Effector CD8-positive, alpha-beta T cell (primary cell): ENCODE data around the gene ALDH4A1.
"Not testable (repeated sequence)": the region's sequence is repeated elsewhere in the genome, so short reads cannot be mapped to it uniquely, and the experiment has no call there.

ENCODE experiments used
- DNase-seq: peaks from one replicate; lab custom pipeline; 2025; lab: John Stamatoyannopoulos, UW

Gene ALDH4A1

DNA sequence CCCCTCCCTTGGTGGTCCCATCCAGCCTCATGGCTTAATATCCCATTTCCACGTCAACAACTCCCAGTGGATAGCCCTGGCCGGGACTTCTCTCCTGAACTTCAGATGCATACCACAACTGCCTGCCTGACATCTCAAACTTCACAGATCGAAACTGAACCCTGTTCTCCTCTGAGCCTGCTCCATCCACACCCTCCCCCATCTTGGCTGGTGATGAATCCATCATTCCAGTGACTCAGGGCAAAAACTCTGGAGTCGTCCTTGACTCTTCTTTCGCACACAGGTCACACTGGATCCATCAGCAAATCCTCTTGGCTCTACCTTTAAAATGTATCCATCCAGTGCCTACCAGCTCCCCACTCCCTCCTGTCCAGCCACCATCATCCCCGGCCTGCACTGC is 46.8 kb downstream of the ALDH4A1 start:
- no peak for DNase-seq

DNA sequence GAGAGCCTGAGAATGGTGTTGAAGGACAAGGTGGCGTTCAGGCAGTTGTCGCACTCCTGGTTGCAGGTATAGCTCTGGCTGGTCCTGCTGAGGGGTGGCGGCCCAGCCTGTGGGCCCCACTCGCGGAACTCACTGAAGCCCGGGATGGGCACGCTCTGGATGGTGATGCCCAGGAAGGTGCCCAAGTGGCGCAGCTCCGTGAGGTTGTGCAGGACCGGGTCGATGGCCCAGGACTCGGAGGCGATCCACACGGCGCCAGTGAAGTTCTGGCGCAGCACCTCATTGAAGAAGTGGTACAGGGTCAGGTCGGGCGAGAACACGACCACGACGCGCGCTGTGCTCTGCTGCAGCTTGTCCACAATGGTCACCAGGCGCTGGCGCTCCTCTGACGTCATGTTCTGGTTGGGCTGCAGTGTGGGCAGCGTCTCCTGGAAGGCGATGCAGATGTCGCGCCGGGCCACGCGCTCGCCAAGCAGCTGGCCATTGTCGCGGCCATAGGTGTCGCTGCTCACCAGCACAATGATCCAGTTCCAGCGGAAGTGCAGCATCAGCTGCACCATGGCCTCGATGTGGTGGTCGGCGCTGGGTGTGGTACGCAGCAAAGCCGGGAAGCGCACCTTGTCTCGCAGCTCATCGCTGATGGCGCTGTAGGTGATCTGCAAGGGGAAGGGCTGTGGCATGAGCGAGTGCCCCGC is 47.9 kb downstream of the ALDH4A1 start:
- DNase-seq = no peak

- DNase-seq = no peak
These were observed 49.9 kb downstream of the ALDH4A1 start for GRCh38 chr1:18852501-18852900.

DNA sequence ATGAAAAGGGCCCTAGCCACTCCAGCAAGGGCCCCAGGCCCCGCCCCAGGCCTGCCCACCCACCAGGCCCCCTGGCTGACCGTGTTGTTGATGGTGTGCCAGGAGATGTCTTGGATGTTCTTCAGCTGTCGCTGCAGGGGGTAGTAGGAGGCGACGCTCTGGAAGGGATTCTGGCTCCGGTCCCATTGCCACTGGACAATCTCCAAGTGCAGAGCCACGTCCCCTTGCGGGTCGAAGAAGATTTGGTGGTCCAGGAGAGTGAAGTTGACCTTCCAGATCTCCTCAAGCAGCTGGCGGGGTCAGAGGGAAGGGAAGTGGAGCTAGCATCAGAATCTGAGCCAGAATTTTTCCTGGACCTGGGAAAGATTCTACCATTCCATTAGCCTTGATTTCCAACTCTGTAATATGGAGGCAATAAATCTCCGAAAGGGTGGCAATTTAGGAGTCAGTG is 53.1 kb downstream of the ALDH4A1 start:
- DNase-seq = no peak

DNA sequence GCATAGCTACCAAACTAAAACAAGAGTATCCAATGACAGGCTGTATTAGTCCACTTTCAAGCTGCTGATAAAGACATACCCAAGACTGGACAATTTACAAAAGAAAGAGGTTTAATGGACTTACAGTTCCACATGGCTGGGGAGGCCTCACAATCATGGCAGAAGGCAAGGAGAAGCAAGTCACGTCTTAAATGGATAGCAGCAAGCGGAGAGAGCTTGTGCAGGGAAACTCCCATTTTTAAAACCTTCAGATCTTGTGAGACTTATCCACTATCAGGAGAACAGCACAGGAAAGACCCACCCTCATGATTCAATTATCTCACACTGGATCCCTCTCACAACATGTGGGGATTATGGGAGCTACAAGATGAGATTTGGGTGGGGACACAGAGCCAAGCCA is 54.6 kb downstream of the ALDH4A1 start:
- not testable (repeated sequence) for DNase-seq

DNA sequence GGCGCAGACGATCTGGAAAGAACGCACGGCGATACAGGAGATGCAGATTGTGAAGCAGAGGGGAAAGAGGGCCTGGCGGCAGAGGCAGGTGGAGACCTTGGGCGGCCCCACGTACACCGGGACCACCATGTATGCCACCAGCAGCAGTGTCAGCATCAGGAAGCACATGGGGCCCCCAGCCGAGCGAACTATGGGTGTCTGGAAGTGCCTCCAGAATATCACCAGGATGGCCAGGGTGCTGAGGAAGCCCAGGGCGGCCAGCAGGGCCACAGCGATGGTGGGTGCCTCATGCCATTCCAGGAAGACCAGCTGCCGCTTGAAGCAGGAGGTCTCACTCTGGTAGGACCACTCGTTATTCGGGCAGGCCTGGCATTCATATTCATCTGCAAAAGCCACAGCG is 62.2 kb downstream of the ALDH4A1 start:
- no peak for DNase-seq

- DNase-seq = no peak
These were observed 65.7 kb downstream of the ALDH4A1 start for GRCh38 chr1:18836654-18837053.

DNA sequence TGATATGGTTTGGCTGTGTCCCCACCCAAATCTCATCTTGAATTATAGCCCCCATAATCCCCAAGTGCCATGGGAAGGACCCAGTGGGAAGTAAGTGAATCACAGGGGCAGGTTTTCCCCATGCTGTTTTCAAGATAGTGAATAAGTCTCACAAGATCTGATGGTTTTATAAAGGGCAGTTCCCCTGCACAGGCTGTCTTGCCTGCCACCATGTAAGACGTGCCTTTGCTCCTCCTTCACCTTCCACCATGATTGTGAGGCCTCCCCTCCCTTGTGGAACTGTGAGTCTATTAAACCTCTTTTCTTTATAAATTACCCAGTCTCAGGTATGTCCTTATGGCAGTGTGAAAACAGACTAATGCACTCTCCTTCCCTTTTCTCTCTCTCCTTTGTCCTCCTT is 70.0 kb downstream of the ALDH4A1 start:
- DNase-seq = not testable (repeated sequence)

- no peak for DNase-seq
These were observed 70.7 kb downstream of the ALDH4A1 start for GRCh38 chr1:18831656-18832055.

GRCh38 chr1:18830596-18830995 is 71.8 kb downstream of the ALDH4A1 start:
- no peak for DNase-seq

GRCh38 chr1:18829671-18830070 is 72.7 kb downstream of the ALDH4A1 start:
- DNase-seq = no peak

- no peak for DNase-seq
These were observed 74.1 kb downstream of the ALDH4A1 start for GRCh38 chr1:18828224-18828623.

GRCh38 chr1:18823438-18823837 is 78.9 kb downstream of the ALDH4A1 start:
- no peak for DNase-seq
